Endodermal cell (in vitro differentiated cells): ENCODE measurements around the gene KCP. TPM values are rescaled to one million over a fixed set of nuclear protein-coding genes. Genes with fewer than 3 reads are reported as not detected.
A peak's percentile ranks its signal among the peaks of the same experiment; 100 is the strongest.

Experiments
- DNase-seq: peaks from one replicate; pipeline ENCODE4 v3.0.0-alpha.2; 2017
- H3K27ac ChIP-seq: 2 replicates; pipeline ENCODE4 v1.5.1; 2013; ENCODE audit warnings: mild to moderate bottlenecking, low read depth, low read length, moderate library complexity
- H3K27me3 ChIP-seq: 2 replicates; pipeline ENCODE4 v1.6.1; 2013; ENCODE audit warnings: mild to moderate bottlenecking, low read length, moderate library complexity; ENCODE audit not compliant: insufficient read depth, control insufficient read depth, poor library complexity, severe bottlenecking
- H3K36me3 ChIP-seq: 2 replicates; pipeline ENCODE4 v1.7.0; 2013; ENCODE audit warnings: mild to moderate bottlenecking, low read length, moderate library complexity; ENCODE audit not compliant: control insufficient read depth, insufficient read depth
- H3K4me1 ChIP-seq: one replicate; pipeline ENCODE4 v1.7.0; 2013; ENCODE audit warnings: low read length; ENCODE audit not compliant: control insufficient read depth, insufficient read depth
- H3K4me3 ChIP-seq: 2 replicates; pipeline ENCODE4 v1.5.1; 2013; ENCODE audit warnings: mild to moderate bottlenecking, low read length, moderate library complexity
- H3K9ac ChIP-seq: 2 replicates; pipeline ENCODE4 v1.6.1; 2013; ENCODE audit warnings: mild to moderate bottlenecking, low read length, moderate library complexity; ENCODE audit not compliant: poor library complexity, severe bottlenecking; ENCODE audit errors: extremely low read depth
- H3K9me3 ChIP-seq: 2 replicates; pipeline ENCODE4 v1.6.1; 2013; ENCODE audit warnings: mild to moderate bottlenecking, low read length, moderate library complexity; ENCODE audit not compliant: control insufficient read depth
- H3K27ac Mint-ChIP-seq: 2 replicates; pipeline ENCODE4 v1.8.0; 2020; ENCODE audit warnings: mixed read lengths
- H3K27me3 Mint-ChIP-seq: 2 replicates; pipeline ENCODE4 v1.8.0; 2021; ENCODE audit warnings: mild to moderate bottlenecking, mixed read lengths; ENCODE audit not compliant: insufficient read depth
- H3K36me3 Mint-ChIP-seq: 2 replicates; pipeline ENCODE4 v1.8.0; 2020; ENCODE audit warnings: low read depth, mixed read lengths
- H3K4me1 Mint-ChIP-seq: 2 replicates; pipeline ENCODE4 v1.8.0; 2020; ENCODE audit warnings: mixed read lengths
- H3K4me3 Mint-ChIP-seq: 2 replicates; pipeline ENCODE4 v1.8.0; 2020; ENCODE audit warnings: mild to moderate bottlenecking, moderate library complexity, mixed read lengths
- H3K9me3 Mint-ChIP-seq: 2 replicates; pipeline ENCODE4 v1.8.0; 2020; ENCODE audit warnings: mild to moderate bottlenecking, mixed read lengths
- CTCF ChIP-seq: fragments of 200-600 bp; sonication (generic); conservative IDR thresholded peaks from 2 replicates; pipeline ENCODE4 v1.5.0; 2021; ENCODE audit warnings: antibody characterized with exemption, mild to moderate bottlenecking
- WGBS, 2 experiments: methylation state at CpG; one replicate each; pipeline versions ENCODE4 v1.1.5 to v1.1.7; 2013; ENCODE audit warnings: missing lambda C conversion rate in 2 of 2, mixed read lengths in 1 of 2; ENCODE audit not compliant: insufficient coverage in 1 of 2, insufficient read length in 1 of 2; 5-methylcytosine and 5-hydroxymethylcytosine counted together
- total RNA-seq, 2 donors: library from RNA; stranded (reverse); fragmentation: NEBNext Ultra II Directional in 1 of 2; extraction: Animal tissue kit (Norgen Biotek cat#: 25700) in 1 of 2; gene quantifications; 2 replicates in 1 of 2; 3 replicates in 1 of 2; pipeline ENCODE4 v1.2.1, GENCODE V29; 2021

The KCP gene
- total RNA-seq, 2 donors from 2014 or later, result 21.1 to 33.3 TPM

- Mint-ChIP-seq H3K9me3 (no peaks in the 10 kb centered on the region), H3K36me3 (peaks cover 1% of the 10 kb centered on the region), H3K27ac (peak overlapping the region; percentile 72), H3K4me1 (no peaks in the 10 kb centered on the region), H3K27me3 (no peaks in the 10 kb centered on the region), H3K4me3 (no peak overlapping the region)
- TF ChIP-seq CTCF, result peak; percentile 100
- no peak overlapping the region for H3K4me3 ChIP-seq
- H3K9ac ChIP-seq, result no peak overlapping the region
- peak; percentile 91 for DNase-seq
- no peaks in the 10 kb centered on the region for H3K4me1 ChIP-seq
- 78 to 88% methylated on average over 21 to 35 of the region's 35 CpGs for WGBS, 2 experiments
- H3K27me3 ChIP-seq, result no peaks in the 10 kb centered on the region
- no peak overlapping the region for H3K27ac ChIP-seq
- no peaks in the 10 kb centered on the region for H3K9me3 ChIP-seq
- peaks cover 15% of the 10 kb centered on the region for H3K36me3 ChIP-seq
Measured at GRCh38 chr7:128841921-128842673, 68.4 kb downstream of the KCP start.

DNA sequence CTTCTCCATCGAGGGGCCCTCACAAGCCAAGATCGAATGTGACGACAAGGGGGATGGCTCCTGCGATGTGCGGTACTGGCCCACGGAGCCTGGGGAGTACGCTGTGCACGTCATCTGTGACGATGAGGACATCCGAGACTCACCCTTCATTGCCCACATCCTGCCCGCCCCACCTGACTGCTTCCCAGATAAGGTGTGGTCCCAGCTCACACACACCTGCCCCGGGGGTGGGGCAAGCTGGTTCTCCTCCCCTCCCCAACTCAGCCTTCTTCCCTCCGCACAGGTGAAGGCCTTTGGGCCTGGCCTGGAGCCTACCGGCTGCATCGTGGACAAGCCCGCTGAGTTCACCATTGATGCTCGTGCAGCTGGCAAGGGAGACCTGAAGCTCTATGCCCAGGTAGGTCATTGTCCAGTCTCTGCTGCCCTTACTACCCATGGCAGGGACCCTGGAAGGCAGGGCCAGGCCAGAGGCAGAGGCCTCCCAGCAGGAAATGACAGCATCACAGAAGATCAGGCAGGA, 69.3 kb downstream of the KCP start:
- DNase-seq, result no peak
- peaks cover 1% of the 10 kb centered on the region for H3K36me3 Mint-ChIP-seq
- H3K4me1 Mint-ChIP-seq, result no peaks in the 10 kb centered on the region
- no peak overlapping the region for H3K4me3 ChIP-seq
- H3K27me3 Mint-ChIP-seq, result no peaks in the 10 kb centered on the region
- no peaks in the 10 kb centered on the region for H3K27me3 ChIP-seq
- no peak for TF ChIP-seq CTCF
- H3K4me3 Mint-ChIP-seq, result no peak overlapping the region
- H3K4me1 ChIP-seq, result no peaks in the 10 kb centered on the region
- H3K9me3 ChIP-seq, result no peaks in the 10 kb centered on the region
- no peak overlapping the region for H3K27ac ChIP-seq
- no peaks in the 10 kb centered on the region for H3K9me3 Mint-ChIP-seq
- 94 to 98% methylated on average over 11 to 17 of the region's 17 CpGs for WGBS, 2 experiments
- no peak overlapping the region for H3K27ac Mint-ChIP-seq
- H3K9ac ChIP-seq, result no peak overlapping the region
- peaks cover 15% of the 10 kb centered on the region for H3K36me3 ChIP-seq

- no peak overlapping the region for H3K27ac Mint-ChIP-seq
- peaks cover 21% of the 10 kb centered on the region for H3K36me3 ChIP-seq
- H3K4me1 ChIP-seq, result no peaks in the 10 kb centered on the region
- no peak overlapping the region for H3K9ac ChIP-seq
- TF ChIP-seq CTCF, result no peak
- peaks cover 1% of the 10 kb centered on the region for H3K36me3 Mint-ChIP-seq
- no peak overlapping the region for H3K27ac ChIP-seq
- H3K9me3 ChIP-seq, result no peaks in the 10 kb centered on the region
- H3K4me3 ChIP-seq, result no peak overlapping the region
- 93 to 96% methylated on average over 16 to 23 of the region's 23 CpGs for WGBS, 2 experiments
- no peaks in the 10 kb centered on the region for H3K27me3 Mint-ChIP-seq
- no peak overlapping the region for H3K4me3 Mint-ChIP-seq
- no peaks in the 10 kb centered on the region for H3K9me3 Mint-ChIP-seq
- no peaks in the 10 kb centered on the region for H3K27me3 ChIP-seq
- no peak for DNase-seq
- no peaks in the 10 kb centered on the region for H3K4me1 Mint-ChIP-seq
Measured at GRCh38 chr7:128840326-128841170, 70.0 kb downstream of the KCP start.
